GM23248 (cell line): Measurements from ENCODE around the gene ALCAM. TPM values are rescaled to one million over a fixed set of nuclear protein-coding genes. Genes with fewer than 3 reads are reported as not detected.

ENCODE experiments used
- DNase-seq: peaks from one replicate; pipeline ENCODE4 v3.0.0-alpha.2; 2015
- H2AFZ ChIP-seq: fragments of 200-600 bp; sonication (generic); 2 replicates; pipeline ENCODE4 v1.6.1; 2016; ENCODE audit warnings: antibody characterized with exemption
- H3F3A ChIP-seq: fragments of 200-600 bp; sonication (generic); 2 replicates; pipeline ENCODE4 v1.6.1; 2016; ENCODE audit warnings: mild to moderate bottlenecking, antibody characterized with exemption, mixed run types; ENCODE audit not compliant: insufficient read depth
- H3K27ac ChIP-seq: fragments of 200-600 bp; sonication (generic); 2 replicates; pipeline ENCODE4 v1.5.1; 2016; ENCODE audit warnings: mild to moderate bottlenecking
- H3K27me3 ChIP-seq: fragments of 200-600 bp; sonication (generic); replicated peaks from 2 replicates; pipeline ENCODE4 v1.6.1; 2016; ENCODE audit warnings: mild to moderate bottlenecking; ENCODE audit not compliant: insufficient read depth
- H3K36me3 ChIP-seq: fragments of 200-600 bp; sonication (generic); 2 replicates; pipeline ENCODE4 v1.6.1; 2016; ENCODE audit warnings: low read depth, mild to moderate bottlenecking
- H3K4me1 ChIP-seq: fragments of 200-600 bp; sonication (generic); 2 replicates; pipeline ENCODE4 v1.6.1; 2016; ENCODE audit warnings: mild to moderate bottlenecking; ENCODE audit not compliant: insufficient read depth
- H3K4me2 ChIP-seq: fragments of 200-600 bp; sonication (generic); one replicate; pipeline ENCODE4 v1.6.1; 2016; ENCODE audit warnings: mild to moderate bottlenecking; ENCODE audit not compliant: unreplicated experiment
- H3K4me3 ChIP-seq: fragments of 200-600 bp; sonication (generic); 2 replicates; pipeline ENCODE4 v1.5.1; 2016; ENCODE audit warnings: mild to moderate bottlenecking
- H3K79me2 ChIP-seq: fragments of 200-600 bp; sonication (generic); 2 replicates; pipeline ENCODE4 v1.6.1; 2016; ENCODE audit warnings: mild to moderate bottlenecking; ENCODE audit not compliant: insufficient read depth
- H3K9ac ChIP-seq: fragments of 200-600 bp; sonication (generic); 2 replicates; pipeline ENCODE4 v1.6.1; 2016; ENCODE audit warnings: mild to moderate bottlenecking
- H3K9me2 ChIP-seq: fragments of 200-600 bp; sonication (generic); 2 replicates; pipeline ENCODE4 v1.6.1; 2016; ENCODE audit warnings: mixed run types, mild to moderate bottlenecking, moderate library complexity; ENCODE audit not compliant: insufficient read depth
- H3K9me3 ChIP-seq: fragments of 200-600 bp; sonication (generic); one replicate; pipeline ENCODE4 v1.6.1; 2017; ENCODE audit warnings: low read depth
- H4K20me1 ChIP-seq: fragments of 200-600 bp; sonication (generic); 2 replicates; pipeline ENCODE4 v1.6.0; 2016; ENCODE audit not compliant: insufficient read depth
- EZH2 ChIP-seq: fragments of 200-600 bp; sonication (generic); IDR thresholded peaks from 2 replicates; pipeline ENCODE4 v1.6.1; 2018; ENCODE audit warnings: antibody characterized with exemption, mild to moderate bottlenecking; ENCODE audit not compliant: insufficient read depth, poor library complexity, severe bottlenecking
- EZH2phosphoT487 ChIP-seq: fragments of 200-600 bp; sonication (generic); IDR thresholded peaks from 2 replicates; pipeline ENCODE4 v1.6.1; 2018; ENCODE audit warnings: antibody characterized with exemption, moderate library complexity, mild to moderate bottlenecking, low read depth; ENCODE audit not compliant: insufficient read depth
- WGBS, 2 experiments: methylation state at CpG; one replicate each; pipeline ENCODE4 v1.1.6; 2015 to 2017; ENCODE audit warnings: low lambda C conversion rate in 2 of 2, low coverage in 1 of 2; ENCODE audit errors: missing lambda C conversion rate in 2 of 2; 5-methylcytosine and 5-hydroxymethylcytosine counted together
- in situ Hi-C: fragments of 300-500 bp; cut with MboI; formaldehyde crosslinking; loops from 2 replicates; pipeline ENCODE4 v1.15.0; 2020
- polyA plus RNA-seq: library from polyadenylated mRNA; unstranded; fragments of >200 nt; fragmentation: Nextera tagmentation; extraction: Ambion mirVana; gene quantifications from 2 replicates; pipeline ENCODE4 v1.2.1, GENCODE V29; 2016
- total RNA-seq: library from RNA; depleted of rRNA; stranded (reverse); fragments of >200 nt; shearing (Covaris generic); gene quantifications from 2 replicates; pipeline ENCODE4 v1.2.3, GENCODE V29; 2014

ALCAM gene
- total and polyA plus RNA-seq, 2 experiments from 2014 or later: 88.7 to 208 TPM

DNA sequence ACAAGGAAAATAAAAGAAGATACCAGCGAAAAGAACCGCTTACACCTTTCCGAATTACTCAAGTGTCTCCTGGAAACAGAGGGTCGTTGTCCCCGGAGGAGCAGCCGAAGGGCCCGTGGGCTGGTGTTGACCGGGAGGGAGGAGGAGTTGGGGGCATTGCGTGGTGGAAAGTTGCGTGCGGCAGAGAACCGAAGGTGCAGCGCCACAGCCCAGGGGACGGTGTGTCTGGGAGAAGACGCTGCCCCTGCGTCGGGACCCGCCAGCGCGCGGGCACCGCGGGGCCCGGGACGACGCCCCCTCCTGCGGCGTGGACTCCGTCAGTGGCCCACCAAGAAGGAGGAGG lies 325 bp downstream of the ALCAM start:
- Histone ChIP-seq H3F3A (peaks cover 63% of the 10 kb centered on the region), H3K27me3 (no peaks in the 10 kb centered on the region), H3K79me2 (peaks cover 51% of the 10 kb centered on the region), H3K9ac (peak overlapping the region; percentile 91), H4K20me1 (no peaks in the 10 kb centered on the region), H3K9me2 (no peaks in the 10 kb centered on the region), H3K4me2 (peak overlapping the region; percentile 89), H3K27ac (peak overlapping the region; percentile 84), H3K36me3 (no peaks in the 10 kb centered on the region), H2AFZ (peak overlapping the region; percentile 92), H3K9me3 (no peaks in the 10 kb centered on the region), H3K4me1 (peaks cover 54% of the 10 kb centered on the region), H3K4me3 (peak overlapping the region; percentile 85)
- in situ Hi-C loops: loop anchor here (25.0 kb wide), 2 partner anchors 755 to 1080 kb away; no protein-coding TSS in a partner anchor
- DNase-seq: peak; percentile 56
- 0 to 1% methylated on average over 28 to 29 of the region's 29 CpGs for WGBS, 2 experiments
- no peak for TF ChIP-seq EZH2
- no peak for TF ChIP-seq EZH2phosphoT487

DNA sequence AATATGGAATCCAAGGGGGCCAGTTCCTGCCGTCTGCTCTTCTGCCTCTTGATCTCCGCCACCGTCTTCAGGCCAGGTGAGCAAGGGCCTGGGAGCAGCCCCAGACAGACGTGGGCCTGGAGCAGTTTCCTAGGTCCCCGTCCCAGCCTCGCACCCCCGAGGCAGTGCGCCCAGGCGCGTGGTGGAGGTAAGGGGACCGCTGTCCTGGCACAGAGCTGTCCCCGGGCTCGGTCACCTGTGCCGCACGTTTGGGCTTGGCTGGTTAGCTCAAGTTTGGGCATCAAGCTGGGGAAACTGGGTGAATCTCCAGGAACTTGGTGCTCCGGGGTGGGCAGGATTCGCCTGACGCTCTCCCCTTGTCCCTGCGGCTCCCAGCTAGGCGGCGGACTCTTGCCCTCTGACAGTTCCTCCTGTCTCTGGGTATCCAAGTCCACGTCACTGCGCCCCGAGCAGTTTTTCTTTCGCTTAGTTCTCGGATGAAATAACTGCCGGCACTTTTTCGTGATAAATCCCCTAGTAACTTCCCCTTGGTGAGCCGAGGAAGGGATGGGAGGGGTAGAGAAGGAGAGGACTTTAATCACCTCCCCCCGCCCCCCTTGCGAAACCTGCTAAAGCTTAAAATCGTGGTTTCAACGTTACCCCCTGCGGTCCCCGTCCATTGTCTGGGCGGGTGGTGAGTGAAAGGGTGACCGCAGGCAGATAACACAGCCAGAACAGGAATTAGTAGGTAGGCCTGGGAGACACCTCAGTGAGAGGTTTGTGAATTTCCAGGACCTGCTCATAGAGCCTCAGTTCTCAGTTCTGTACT lies 901 bp downstream of the ALCAM start:
- H3K27ac ChIP-seq: peak overlapping the region; percentile 84
- no peaks in the 10 kb centered on the region for H4K20me1 ChIP-seq
- peaks cover 57% of the 10 kb centered on the region for H3K79me2 ChIP-seq
- peak; percentile 83 for DNase-seq
- H3K4me1 ChIP-seq: peaks cover 53% of the 10 kb centered on the region
- peak overlapping the region; percentile 85 for H3K4me3 ChIP-seq
- H3K4me2 ChIP-seq: peak overlapping the region; percentile 89
- H3F3A ChIP-seq: peaks cover 57% of the 10 kb centered on the region
- no peaks in the 10 kb centered on the region for H3K27me3 ChIP-seq
- in situ Hi-C loops: loop anchor here (25.0 kb wide), 2 partner anchors 755 to 1080 kb away; no protein-coding TSS in a partner anchor
- peak overlapping the region; percentile 92 for H2AFZ ChIP-seq
- H3K9me2 ChIP-seq: no peaks in the 10 kb centered on the region
- H3K9me3 ChIP-seq: no peaks in the 10 kb centered on the region
- peak overlapping the region; percentile 91 for H3K9ac ChIP-seq
- no peaks in the 10 kb centered on the region for H3K36me3 ChIP-seq
- TF ChIP-seq EZH2: no peak
- TF ChIP-seq EZH2phosphoT487: no peak
- WGBS, 2 experiments: 1% methylated on average over 36 to 37 of the region's 37 CpGs

DNA sequence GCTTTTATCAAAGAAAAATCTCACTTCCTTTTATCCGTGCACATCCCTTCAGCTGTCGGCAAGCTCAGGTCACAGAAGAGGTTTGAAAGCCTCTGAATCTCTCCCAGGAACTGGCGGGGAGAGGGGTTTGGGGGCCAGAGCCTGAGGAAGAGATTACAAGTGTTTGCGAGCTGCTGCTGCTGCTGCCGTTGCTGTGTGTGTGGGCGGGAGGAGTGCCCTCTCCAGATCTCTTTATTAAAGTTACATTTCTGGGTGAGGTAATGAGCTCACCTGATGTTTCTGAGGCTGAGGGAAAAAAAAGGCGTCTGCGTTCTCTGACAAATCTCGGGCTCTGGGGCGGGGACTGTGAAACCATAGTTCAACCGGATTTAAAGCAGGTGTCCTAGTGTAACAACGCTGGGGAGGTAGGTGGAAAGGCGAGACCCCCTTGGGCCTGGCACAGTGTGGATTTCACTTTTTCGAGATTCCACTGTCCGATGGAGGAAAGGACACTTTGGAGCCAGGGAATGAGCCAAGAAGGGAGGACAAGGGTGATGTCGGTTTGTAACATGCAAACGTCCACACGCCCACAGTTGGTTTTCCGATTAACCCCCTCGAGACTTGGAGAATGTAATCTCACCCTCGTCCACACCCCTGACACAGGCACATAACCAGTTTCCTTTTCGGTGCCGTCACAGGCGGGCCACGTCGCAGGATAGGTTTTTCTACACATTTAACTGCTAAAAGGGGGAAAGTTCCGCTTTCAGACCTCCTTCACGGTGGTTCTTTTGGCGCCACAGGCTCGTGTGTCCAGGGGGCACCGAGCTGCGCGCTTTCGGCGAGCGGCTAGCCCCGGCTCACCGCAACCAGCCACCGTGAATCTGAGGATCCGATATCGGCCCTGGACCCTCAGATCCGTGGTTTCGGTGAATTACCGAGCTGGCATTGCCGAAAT lies 2.1 kb downstream of the ALCAM start:
- Histone ChIP-seq H3F3A (peaks cover 45% of the 10 kb centered on the region), H3K4me3 (peak overlapping the region; percentile 85), H3K79me2 (peaks cover 69% of the 10 kb centered on the region), H2AFZ (peak overlapping the region; percentile 92), H3K4me2 (peak overlapping the region; percentile 89), H3K27me3 (no peaks in the 10 kb centered on the region), H3K9me2 (no peaks in the 10 kb centered on the region), H3K9me3 (no peaks in the 10 kb centered on the region), H3K4me1 (peaks cover 40% of the 10 kb centered on the region), H3K9ac (peak overlapping the region; percentile 91), H3K27ac (peak overlapping the region; percentile 84), H3K36me3 (no peaks in the 10 kb centered on the region), H4K20me1 (no peaks in the 10 kb centered on the region)
- 1% methylated on average over 40 to 45 of the region's 45 CpGs for WGBS, 2 experiments
- peak; percentile 76 for DNase-seq
- no peak for TF ChIP-seq EZH2phosphoT487
- no peak for TF ChIP-seq EZH2
- in situ Hi-C loops: loop anchor here (25.0 kb wide), 2 partner anchors 757 to 1082 kb away; no protein-coding TSS in a partner anchor
